ENCODE results near the gene ZNF44. TPM values are rescaled to one million over a fixed set of nuclear protein-coding genes. Genes with fewer than 3 reads are reported as not detected.

The ZNF44 gene
- total and polyA plus RNA-seq, 2 of the 13 experiments (the other 11 are each of a cell fraction or from before 2014, with no cell fraction given): 6.9 to 15.7 TPM

GRCh38 chr19:12272386-12272785, 22.3 kb downstream of the ZNF44 start:
- H3K79me2 ChIP-seq (ENCODE audit: insufficient read depth, low read length): peaks cover 13% of the 10 kb centered on the region
- H2AFZ ChIP-seq (ENCODE audit: low read length): no peak overlapping the region
- no peaks in the 10 kb centered on the region for H3K4me1 ChIP-seq (ENCODE audit: insufficient read depth, low read length)
- CTCF ChIA-PET (ENCODE audit: low intra/inter-chr PET ratio, low total read pairs): no interaction called here
- no peaks in the 10 kb centered on the region for H4K20me1 ChIP-seq (ENCODE audit: insufficient read depth, low read length)
- ATAC-seq (no peak), FAIRE-seq (no peak), DNase-seq (ENCODE audit: low spot score) (no peak)
- peaks cover 14 to 31% of the 10 kb centered on the region in 2 experiments for H3K36me3 ChIP-seq (replicated peaks in 1 of 2; ENCODE audit: control insufficient read depth in 1 of 2, insufficient read depth in 2 of 2, low read length in 2 of 2)
- 96% methylated on average over 5 of the region's 5 CpGs for whole genome bisulfite sequencing (ENCODE audit: low lambda C conversion rate)
- H3K9ac ChIP-seq (ENCODE audit: insufficient read depth, low read depth, low read length): no peak overlapping the region
- peaks cover 20% of the 10 kb centered on the region for H3K9me3 ChIP-seq (ENCODE audit: low read length)
- H3K4me3 ChIP-seq (replicated peaks in 1 of 3; ENCODE audit: insufficient read depth in 1 of 3, low read depth in 2 of 3, low read length in 3 of 3): no peak overlapping the region
- POLR2A ChIA-PET: no interaction called here
- in situ Hi-C loops (cut with HindIII; ENCODE audit: extremely low pct_ligation_motif_present, low pct_unique_long_range_greater_than_20kb): no loop called here
- H3K27me3 ChIP-seq (ENCODE audit: control insufficient read depth in 1 of 2, insufficient read depth in 2 of 2, low read length in 2 of 2): no peaks in the 10 kb centered on the region
- no peak overlapping the region for H3K27ac ChIP-seq (ENCODE audit: extremely low read length, insufficient read depth, low read length)
- BruUV-seq (replicated peaks): no TSS peak
- no peak overlapping the region for H3K4me2 ChIP-seq (ENCODE audit: low read depth, low read length)
- intact Hi-C loops (cut with micrococcal nuclease; ENCODE audit: unreplicated experiment): no loop called here
- TF ChIP-seq ZSCAN30 (CRISPR knock-in tag; IDR thresholded peaks at IDR 0.05): no peak
- TF ChIP-seq KMT2B (CRISPR knock-in tag; IDR thresholded peaks at IDR 0.05): no peak
- TF ChIP-seq MZF1 (CRISPR knock-in tag; IDR thresholded peaks at IDR 0.05; ENCODE audit: borderline replicate concordance): no peak
- no peak for TF ChIP-seq ZFP82 (CRISPR knock-in tag; IDR thresholded peaks at IDR 0.05; ENCODE audit: borderline replicate concordance)
- no peak for TF ChIP-seq ATF7 (IDR thresholded peaks at IDR 0.05)
- TF ChIP-seq ATF7 (CRISPR knock-in tag; IDR thresholded peaks at IDR 0.05): no peak
- no peak for TF ChIP-seq MATR3 (CRISPR knock-in tag; IDR thresholded peaks at IDR 0.05)
- TF ChIP-seq ZNF451 (CRISPR knock-in tag; IDR thresholded peaks at IDR 0.05): no peak
- TF ChIP-seq, protein P1, sequence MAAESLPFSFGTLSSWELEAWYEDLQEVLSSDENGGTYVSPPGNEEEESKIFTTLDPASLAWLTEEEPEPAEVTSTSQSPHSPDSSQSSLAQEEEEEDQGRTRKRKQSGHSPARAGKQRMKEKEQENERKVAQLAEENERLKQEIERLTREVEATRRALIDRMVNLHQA (CRISPR knock-in tag; IDR thresholded peaks at IDR 0.05): no peak
- no peak for TF ChIP-seq AKAP8 (CRISPR knock-in tag; IDR thresholded peaks at IDR 0.05)
- TF ChIP-seq, protein P2, sequence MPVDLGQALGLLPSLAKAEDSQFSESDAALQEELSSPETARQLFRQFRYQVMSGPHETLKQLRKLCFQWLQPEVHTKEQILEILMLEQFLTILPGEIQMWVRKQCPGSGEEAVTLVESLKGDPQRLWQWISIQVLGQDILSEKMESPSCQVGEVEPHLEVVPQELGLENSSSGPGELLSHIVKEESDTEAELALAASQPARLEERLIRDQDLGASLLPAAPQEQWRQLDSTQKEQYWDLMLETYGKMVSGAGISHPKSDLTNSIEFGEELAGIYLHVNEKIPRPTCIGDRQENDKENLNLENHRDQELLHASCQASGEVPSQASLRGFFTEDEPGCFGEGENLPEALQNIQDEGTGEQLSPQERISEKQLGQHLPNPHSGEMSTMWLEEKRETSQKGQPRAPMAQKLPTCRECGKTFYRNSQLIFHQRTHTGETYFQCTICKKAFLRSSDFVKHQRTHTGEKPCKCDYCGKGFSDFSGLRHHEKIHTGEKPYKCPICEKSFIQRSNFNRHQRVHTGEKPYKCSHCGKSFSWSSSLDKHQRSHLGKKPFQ (CRISPR knock-in tag; IDR thresholded peaks at IDR 0.05; ENCODE audit: insufficient replicate concordance): no peak
- TF ChIP-seq, protein P3, sequence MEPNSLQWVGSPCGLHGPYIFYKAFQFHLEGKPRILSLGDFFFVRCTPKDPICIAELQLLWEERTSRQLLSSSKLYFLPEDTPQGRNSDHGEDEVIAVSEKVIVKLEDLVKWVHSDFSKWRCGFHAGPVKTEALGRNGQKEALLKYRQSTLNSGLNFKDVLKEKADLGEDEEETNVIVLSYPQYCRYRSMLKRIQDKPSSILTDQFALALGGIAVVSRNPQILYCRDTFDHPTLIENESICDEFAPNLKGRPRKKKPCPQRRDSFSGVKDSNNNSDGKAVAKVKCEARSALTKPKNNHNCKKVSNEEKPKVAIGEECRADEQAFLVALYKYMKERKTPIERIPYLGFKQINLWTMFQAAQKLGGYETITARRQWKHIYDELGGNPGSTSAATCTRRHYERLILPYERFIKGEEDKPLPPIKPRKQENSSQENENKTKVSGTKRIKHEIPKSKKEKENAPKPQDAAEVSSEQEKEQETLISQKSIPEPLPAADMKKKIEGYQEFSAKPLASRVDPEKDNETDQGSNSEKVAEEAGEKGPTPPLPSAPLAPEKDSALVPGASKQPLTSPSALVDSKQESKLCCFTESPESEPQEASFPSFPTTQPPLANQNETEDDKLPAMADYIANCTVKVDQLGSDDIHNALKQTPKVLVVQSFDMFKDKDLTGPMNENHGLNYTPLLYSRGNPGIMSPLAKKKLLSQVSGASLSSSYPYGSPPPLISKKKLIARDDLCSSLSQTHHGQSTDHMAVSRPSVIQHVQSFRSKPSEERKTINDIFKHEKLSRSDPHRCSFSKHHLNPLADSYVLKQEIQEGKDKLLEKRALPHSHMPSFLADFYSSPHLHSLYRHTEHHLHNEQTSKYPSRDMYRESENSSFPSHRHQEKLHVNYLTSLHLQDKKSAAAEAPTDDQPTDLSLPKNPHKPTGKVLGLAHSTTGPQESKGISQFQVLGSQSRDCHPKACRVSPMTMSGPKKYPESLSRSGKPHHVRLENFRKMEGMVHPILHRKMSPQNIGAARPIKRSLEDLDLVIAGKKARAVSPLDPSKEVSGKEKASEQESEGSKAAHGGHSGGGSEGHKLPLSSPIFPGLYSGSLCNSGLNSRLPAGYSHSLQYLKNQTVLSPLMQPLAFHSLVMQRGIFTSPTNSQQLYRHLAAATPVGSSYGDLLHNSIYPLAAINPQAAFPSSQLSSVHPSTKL (CRISPR knock-in tag; IDR thresholded peaks at IDR 0.05): no peak
- TF ChIP-seq CCAR2 (optimal IDR thresholded peaks at IDR 0.05; ENCODE audit: low read depth, low read length): no peak
- TF ChIP-seq GLI4 (CRISPR knock-in tag; IDR thresholded peaks at IDR 0.05; ENCODE audit: borderline replicate concordance): no peak
- TF ChIP-seq, protein P4, sequence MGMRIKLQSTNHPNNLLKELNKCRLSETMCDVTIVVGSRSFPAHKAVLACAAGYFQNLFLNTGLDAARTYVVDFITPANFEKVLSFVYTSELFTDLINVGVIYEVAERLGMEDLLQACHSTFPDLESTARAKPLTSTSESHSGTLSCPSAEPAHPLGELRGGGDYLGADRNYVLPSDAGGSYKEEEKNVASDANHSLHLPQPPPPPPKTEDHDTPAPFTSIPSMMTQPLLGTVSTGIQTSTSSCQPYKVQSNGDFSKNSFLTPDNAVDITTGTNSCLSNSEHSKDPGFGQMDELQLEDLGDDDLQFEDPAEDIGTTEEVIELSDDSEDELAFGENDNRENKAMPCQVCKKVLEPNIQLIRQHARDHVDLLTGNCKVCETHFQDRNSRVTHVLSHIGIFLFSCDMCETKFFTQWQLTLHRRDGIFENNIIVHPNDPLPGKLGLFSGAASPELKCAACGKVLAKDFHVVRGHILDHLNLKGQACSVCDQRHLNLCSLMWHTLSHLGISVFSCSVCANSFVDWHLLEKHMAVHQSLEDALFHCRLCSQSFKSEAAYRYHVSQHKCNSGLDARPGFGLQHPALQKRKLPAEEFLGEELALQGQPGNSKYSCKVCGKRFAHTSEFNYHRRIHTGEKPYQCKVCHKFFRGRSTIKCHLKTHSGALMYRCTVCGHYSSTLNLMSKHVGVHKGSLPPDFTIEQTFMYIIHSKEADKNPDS (CRISPR knock-in tag; IDR thresholded peaks at IDR 0.05): no peak
- TF ChIP-seq PHF8 (CRISPR knock-in tag; IDR thresholded peaks at IDR 0.05): no peak
- no peak for TF ChIP-seq ELF1 (CRISPR knock-in tag; IDR thresholded peaks at IDR 0.05)

Measured in HepG2 (cell line).